Measurements from ENCODE around the gene DCLRE1B.

The DCLRE1B gene

DNA sequence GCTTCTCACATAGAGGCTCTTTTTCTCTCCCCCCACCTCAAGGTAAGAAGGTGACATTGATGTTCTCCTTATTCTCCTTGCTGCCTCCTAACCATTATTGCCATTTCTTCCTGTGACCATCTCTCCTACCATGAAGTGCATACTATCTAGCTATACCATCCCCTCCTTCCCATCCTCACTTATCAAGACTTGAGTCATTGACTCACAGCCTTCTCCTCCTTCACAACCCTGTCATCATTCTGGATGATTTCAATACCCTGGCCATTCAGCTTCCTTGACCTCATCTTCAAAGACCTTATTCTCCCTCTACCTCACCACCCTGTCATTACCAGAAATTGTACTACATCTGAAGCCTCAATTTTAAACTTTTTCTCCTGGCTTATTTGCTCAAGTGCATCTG is 13.1 kb downstream of the DCLRE1B start:
- H3K79me1 ChIP-seq (ENCODE audit: low read length): no peaks in the 10 kb centered on the region
- no peak overlapping the region for H2AK5ac ChIP-seq (ENCODE audit: low read length)
- H2BK120ac ChIP-seq (ENCODE audit: insufficient read depth, low read length, poor library complexity): no peak overlapping the region
- H3K36me3 ChIP-seq (ENCODE audit: control insufficient read depth in 1 of 2, insufficient read depth in 2 of 2, low read length in 2 of 2): no peaks in the 10 kb centered on the region
- no peak overlapping the region for H3K4me2 ChIP-seq (ENCODE audit: low read length)
- no peaks in the 10 kb centered on the region for H3K79me2 ChIP-seq (ENCODE audit: control insufficient read depth, insufficient read depth, low read length, poor library complexity)
- H3K9me3 ChIP-seq (ENCODE audit: insufficient read depth, low read depth, low read length): no peaks in the 10 kb centered on the region
- no peak overlapping the region for H3K14ac ChIP-seq (ENCODE audit: low read length)
- no peak for DNase-seq
- no peak overlapping the region for H4K91ac ChIP-seq (ENCODE audit: low read depth, low read length)
- H3K9ac ChIP-seq (ENCODE audit: low read length): no peak overlapping the region
- H2AFZ ChIP-seq (ENCODE audit: insufficient read depth, low read length, poor library complexity): no peak overlapping the region
- no peak overlapping the region for H2BK12ac ChIP-seq (ENCODE audit: low read length)
- no peak overlapping the region for H3K4ac ChIP-seq (ENCODE audit: low read depth, low read length)
- H3K27me3 ChIP-seq (ENCODE audit: insufficient read depth, low read length): no peaks in the 10 kb centered on the region
- H2BK5ac ChIP-seq (ENCODE audit: low read depth, low read length, poor library complexity): no peak overlapping the region
- no peak overlapping the region for H4K8ac ChIP-seq (ENCODE audit: low read depth, low read length)
- no peak overlapping the region for H3K23ac ChIP-seq (ENCODE audit: low read length)
- H3K27ac ChIP-seq (ENCODE audit: low read depth, low read length): no peak overlapping the region
- H4K12ac ChIP-seq (ENCODE audit: low read depth, low read length): no peak overlapping the region
- H3K18ac ChIP-seq (ENCODE audit: low read length): no peak overlapping the region
- no peak overlapping the region for H3K4me3 ChIP-seq (ENCODE audit: low read depth, low read length)
- no peaks in the 10 kb centered on the region for H3K4me1 ChIP-seq (ENCODE audit: control insufficient read depth in 1 of 2, insufficient read depth in 2 of 2, low read length in 2 of 2)

DNA sequence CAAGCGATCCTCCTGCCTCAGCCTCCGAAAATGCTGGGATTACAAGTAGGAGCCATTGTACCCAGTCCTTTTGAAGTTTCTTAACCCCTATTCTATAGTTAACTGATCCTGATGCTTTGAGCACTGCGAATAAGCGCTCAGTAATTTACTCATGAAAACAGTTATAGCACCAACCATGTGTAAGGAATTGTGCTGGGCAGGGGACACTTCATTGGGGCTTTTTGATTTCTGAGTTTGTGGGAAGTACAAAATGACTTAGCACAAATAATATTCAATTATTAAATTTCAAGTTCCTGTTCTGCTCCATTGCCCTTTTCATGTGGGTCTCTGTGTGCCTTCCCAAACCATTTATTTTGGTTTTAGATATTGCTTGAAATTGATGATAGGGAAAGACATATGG is 17.8 kb downstream of the DCLRE1B start:
- H2BK5ac ChIP-seq (ENCODE audit: low read depth, low read length, poor library complexity): no peak overlapping the region
- no peak overlapping the region for H4K8ac ChIP-seq (ENCODE audit: low read depth, low read length)
- no peak overlapping the region for H3K4ac ChIP-seq (ENCODE audit: low read depth, low read length)
- no peak overlapping the region for H3K27ac ChIP-seq (ENCODE audit: low read depth, low read length)
- H3K36me3 ChIP-seq (ENCODE audit: control insufficient read depth in 1 of 2, insufficient read depth in 2 of 2, low read length in 2 of 2): no peaks in the 10 kb centered on the region
- H3K18ac ChIP-seq (ENCODE audit: low read length): no peak overlapping the region
- H3K4me1 ChIP-seq (ENCODE audit: control insufficient read depth in 1 of 2, insufficient read depth in 2 of 2, low read length in 2 of 2): no peaks in the 10 kb centered on the region
- no peak overlapping the region for H2BK12ac ChIP-seq (ENCODE audit: low read length)
- DNase-seq: no peak
- H3K4me3 ChIP-seq (ENCODE audit: low read depth, low read length): no peak overlapping the region
- no peak overlapping the region for H2AK5ac ChIP-seq (ENCODE audit: low read length)
- no peaks in the 10 kb centered on the region for H3K9me3 ChIP-seq (ENCODE audit: insufficient read depth, low read depth, low read length)
- no peak overlapping the region for H3K14ac ChIP-seq (ENCODE audit: low read length)
- H3K79me1 ChIP-seq (ENCODE audit: low read length): no peaks in the 10 kb centered on the region
- H4K12ac ChIP-seq (ENCODE audit: low read depth, low read length): no peak overlapping the region
- H2AFZ ChIP-seq (ENCODE audit: insufficient read depth, low read length, poor library complexity): no peak overlapping the region
- no peak overlapping the region for H2BK120ac ChIP-seq (ENCODE audit: insufficient read depth, low read length, poor library complexity)
- no peak overlapping the region for H3K9ac ChIP-seq (ENCODE audit: low read length)
- H3K4me2 ChIP-seq (ENCODE audit: low read length): no peak overlapping the region
- no peak overlapping the region for H3K23ac ChIP-seq (ENCODE audit: low read length)
- no peak overlapping the region for H4K91ac ChIP-seq (ENCODE audit: low read depth, low read length)
- H3K27me3 ChIP-seq (ENCODE audit: insufficient read depth, low read length): no peaks in the 10 kb centered on the region
- WGBS (ENCODE audit: extremely low coverage, insufficient coverage, insufficient read length): no CpG with 5 or more reads among the region's 4 CpGs
- no peaks in the 10 kb centered on the region for H3K79me2 ChIP-seq (ENCODE audit: control insufficient read depth, insufficient read depth, low read length, poor library complexity)

DNA sequence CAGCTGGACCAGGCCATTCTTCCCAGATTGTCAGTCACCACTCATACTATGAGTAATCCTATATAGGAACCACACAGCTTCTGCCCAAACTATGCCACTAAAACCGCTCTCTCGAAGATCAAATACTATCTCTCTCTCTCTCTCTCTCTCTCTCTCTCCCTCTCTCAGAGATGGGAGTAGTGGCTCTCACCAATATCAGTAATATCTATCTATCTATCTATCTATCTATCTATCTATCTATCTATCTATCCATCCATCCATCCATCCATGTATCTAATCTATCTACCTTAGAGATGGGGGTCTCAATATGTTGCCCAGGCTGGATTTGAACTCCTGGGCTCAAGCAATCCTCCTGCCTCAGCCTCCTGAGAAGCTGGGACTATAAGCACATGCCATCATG is 19.3 kb downstream of the DCLRE1B start:
- H3K4me3 ChIP-seq (ENCODE audit: low read depth, low read length): no peak overlapping the region
- no peak overlapping the region for H2AFZ ChIP-seq (ENCODE audit: insufficient read depth, low read length, poor library complexity)
- no peak overlapping the region for H3K27ac ChIP-seq (ENCODE audit: low read depth, low read length)
- no peaks in the 10 kb centered on the region for H3K79me2 ChIP-seq (ENCODE audit: control insufficient read depth, insufficient read depth, low read length, poor library complexity)
- no peak overlapping the region for H2AK5ac ChIP-seq (ENCODE audit: low read length)
- no peak overlapping the region for H4K12ac ChIP-seq (ENCODE audit: low read depth, low read length)
- no peak for DNase-seq
- no peak overlapping the region for H3K23ac ChIP-seq (ENCODE audit: low read length)
- no CpG with 5 or more reads among the region's 2 CpGs for WGBS (ENCODE audit: extremely low coverage, insufficient coverage, insufficient read length)
- no peaks in the 10 kb centered on the region for H3K9me3 ChIP-seq (ENCODE audit: insufficient read depth, low read depth, low read length)
- H4K91ac ChIP-seq (ENCODE audit: low read depth, low read length): no peak overlapping the region
- no peak overlapping the region for H3K4ac ChIP-seq (ENCODE audit: low read depth, low read length)
- no peak overlapping the region for H3K14ac ChIP-seq (ENCODE audit: low read length)
- no peaks in the 10 kb centered on the region for H3K4me1 ChIP-seq (ENCODE audit: control insufficient read depth in 1 of 2, insufficient read depth in 2 of 2, low read length in 2 of 2)
- no peak overlapping the region for H3K18ac ChIP-seq (ENCODE audit: low read length)
- no peak overlapping the region for H4K8ac ChIP-seq (ENCODE audit: low read depth, low read length)
- H2BK5ac ChIP-seq (ENCODE audit: low read depth, low read length, poor library complexity): no peak overlapping the region
- no peak overlapping the region for H3K9ac ChIP-seq (ENCODE audit: low read length)
- H3K4me2 ChIP-seq (ENCODE audit: low read length): no peak overlapping the region
- no peak overlapping the region for H2BK12ac ChIP-seq (ENCODE audit: low read length)
- H3K79me1 ChIP-seq (ENCODE audit: low read length): peaks cover 4% of the 10 kb centered on the region
- H3K27me3 ChIP-seq (ENCODE audit: insufficient read depth, low read length): no peaks in the 10 kb centered on the region
- no peaks in the 10 kb centered on the region for H3K36me3 ChIP-seq (ENCODE audit: control insufficient read depth in 1 of 2, insufficient read depth in 2 of 2, low read length in 2 of 2)
- H2BK120ac ChIP-seq (ENCODE audit: insufficient read depth, low read length, poor library complexity): no peak overlapping the region

DNA sequence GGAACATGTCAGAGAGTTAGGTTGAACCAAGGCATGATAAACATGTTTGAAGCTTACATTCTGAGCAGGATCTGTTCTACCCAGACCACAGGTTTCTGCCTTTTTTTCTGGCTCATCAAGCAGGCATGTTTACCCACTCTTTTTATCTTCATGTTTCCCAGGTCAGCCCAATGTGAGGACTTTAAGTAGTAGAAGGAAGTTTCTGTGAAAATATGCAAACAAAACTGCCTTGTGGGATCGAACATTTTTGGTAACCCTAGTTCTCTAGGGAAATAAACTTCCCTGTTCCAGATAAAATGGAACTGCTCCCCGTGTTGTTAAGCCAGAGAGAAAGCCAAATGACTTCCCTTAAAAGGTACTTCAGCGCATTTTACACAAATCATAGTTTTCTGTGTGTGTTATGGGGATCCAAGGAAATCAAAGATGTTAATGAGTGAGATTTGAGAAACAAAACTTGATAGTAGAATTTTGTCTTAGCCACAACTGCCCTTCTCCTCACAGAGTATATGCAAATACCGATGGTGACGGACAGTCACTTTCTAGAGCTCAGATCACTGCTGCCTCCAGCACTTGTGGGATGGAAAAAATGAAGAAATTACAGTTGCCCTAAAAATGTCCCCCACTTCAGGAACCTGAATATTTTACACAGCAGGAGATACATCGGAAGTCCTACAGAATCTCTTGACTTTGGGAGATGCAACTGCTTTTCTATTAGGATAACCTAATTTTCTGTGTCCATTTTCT is 23.2 kb downstream of the DCLRE1B start:
- no peak overlapping the region for H2AK5ac ChIP-seq (ENCODE audit: low read length)
- H3K23ac ChIP-seq (ENCODE audit: low read length): no peak overlapping the region
- peak overlapping the region; percentile 88 for H3K4me2 ChIP-seq (ENCODE audit: low read length)
- peak overlapping the region; percentile 61 for H3K9ac ChIP-seq (ENCODE audit: low read length)
- peaks cover 2% of the 10 kb centered on the region in 2 experiments for H3K4me1 ChIP-seq (ENCODE audit: control insufficient read depth in 1 of 2, insufficient read depth in 2 of 2, low read length in 2 of 2)
- H4K91ac ChIP-seq (ENCODE audit: low read depth, low read length): no peak overlapping the region
- H4K8ac ChIP-seq (ENCODE audit: low read depth, low read length): no peak overlapping the region
- no peaks in the 10 kb centered on the region for H3K36me3 ChIP-seq (ENCODE audit: control insufficient read depth in 1 of 2, insufficient read depth in 2 of 2, low read length in 2 of 2)
- peak overlapping the region; percentile 81 for H3K4me3 ChIP-seq (ENCODE audit: low read depth, low read length)
- H3K79me2 ChIP-seq (ENCODE audit: control insufficient read depth, insufficient read depth, low read length, poor library complexity): peaks cover 7% of the 10 kb centered on the region
- H4K12ac ChIP-seq (ENCODE audit: low read depth, low read length): no peak overlapping the region
- no peak overlapping the region for H3K27ac ChIP-seq (ENCODE audit: low read depth, low read length)
- H3K9me3 ChIP-seq (ENCODE audit: insufficient read depth, low read depth, low read length): no peaks in the 10 kb centered on the region
- no peak overlapping the region for H3K14ac ChIP-seq (ENCODE audit: low read length)
- H3K27me3 ChIP-seq (ENCODE audit: insufficient read depth, low read length): no peaks in the 10 kb centered on the region
- no peak overlapping the region for H2BK12ac ChIP-seq (ENCODE audit: low read length)
- H2BK120ac ChIP-seq (ENCODE audit: insufficient read depth, low read length, poor library complexity): no peak overlapping the region
- peak overlapping the region; percentile 35 for H2AFZ ChIP-seq (ENCODE audit: insufficient read depth, low read length, poor library complexity)
- H3K18ac ChIP-seq (ENCODE audit: low read length): no peak overlapping the region
- no peak overlapping the region for H2BK5ac ChIP-seq (ENCODE audit: low read depth, low read length, poor library complexity)
- no CpG with 5 or more reads among the region's 6 CpGs for WGBS (ENCODE audit: extremely low coverage, insufficient coverage, insufficient read length)
- DNase-seq: no peak
- H3K79me1 ChIP-seq (ENCODE audit: low read length): peaks cover 9% of the 10 kb centered on the region
- H3K4ac ChIP-seq (ENCODE audit: low read depth, low read length): no peak overlapping the region

Measured in trophoblast cell (in vitro differentiated cells and primary cell).